ENCODE results near the gene MAFG. TPM values are rescaled to one million over a fixed set of nuclear protein-coding genes. Genes with fewer than 3 reads are reported as not detected.

The MAFG gene
- total and polyA plus RNA-seq, 2 of the 13 experiments (the other 11 are each of a cell fraction or from before 2014, with no cell fraction given): 14.5 to 20.0 TPM

GRCh38 chr17:81976332-81977210, 49.0 kb upstream of the MAFG start (continued):
- TF ChIP-seq HOXA3 (CRISPR knock-in tag; IDR thresholded peaks at IDR 0.05) (peak; percentile 45; the same call in 1 of the 2 replicates), ZNF18 (CRISPR knock-in tag; IDR thresholded peaks at IDR 0.05; ENCODE audit: insufficient replicate concordance) (no peak), ZNF207 (IDR thresholded peaks at IDR 0.05; ENCODE audit: borderline replicate concordance) (no peak), HNF4A (CRISPR knock-in tag; IDR thresholded peaks at IDR 0.05) (no peak), ZEB1 (IDR thresholded peaks at IDR 0.05; ENCODE audit: insufficient replicate concordance, low read depth) (no peak), ZNF800 (CRISPR knock-in tag; IDR thresholded peaks at IDR 0.05) (no peak), PHF21A (CRISPR knock-in tag; IDR thresholded peaks at IDR 0.05) (0 out of 2 replicates have a peak, but pooled peaks have one; percentile 1), ZBTB33 (CRISPR knock-in tag; IDR thresholded peaks at IDR 0.05) (no peak; the same call in 1 of the 2 replicates), CREB1 (IDR thresholded peaks at IDR 0.05) (no peak), CREB1 (CRISPR knock-in tag; IDR thresholded peaks at IDR 0.05) (no peak), ZBTB49 (CRISPR knock-in tag; IDR thresholded peaks at IDR 0.05; ENCODE audit: borderline replicate concordance) (no peak), ZNF720 (CRISPR knock-in tag; IDR thresholded peaks at IDR 0.05) (no peak), ARNTL (CRISPR knock-in tag; IDR thresholded peaks at IDR 0.05) (no peak; the same call in 1 of the 2 replicates), HOXA9 (CRISPR knock-in tag; IDR thresholded peaks at IDR 0.05; ENCODE audit: borderline replicate concordance) (0 out of 2 replicates have a peak, but pooled peaks have one; percentile 28), SIN3A (IDR thresholded peaks at IDR 0.05; ENCODE audit: borderline replicate concordance, low read depth, low read length) (no peak; the same call in 1 of the 2 replicates), MXD1 (CRISPR knock-in tag; IDR thresholded peaks at IDR 0.05) (peak; percentile 75; the same call in 1 of the 2 replicates), CREB3 (CRISPR knock-in tag; IDR thresholded peaks at IDR 0.05) (no peak), ZNF572 (CRISPR knock-in tag; IDR thresholded peaks at IDR 0.05) (no peak; the same call in 1 of the 2 replicates), NR1H2 (CRISPR knock-in tag; IDR thresholded peaks at IDR 0.05; ENCODE audit: borderline replicate concordance, low read depth) (no peak)

All from HepG2 (cell line).